Stimulated activated CD8-positive, alpha-beta memory T cell treated with anti-CD3 and anti-CD28 coated beads, Interleukin-12 subunit alpha, Interleukin-12 subunit beta, amount 100 ng/mL, for 24 hours (primary cell): Measurements from ENCODE around the gene CDC20.

Source experiments
- DNase-seq: peaks from one replicate; pipeline ENCODE4 v3.0.0-alpha.2; 2020; ENCODE audit errors: extremely low read depth

CDC20 gene

DNA sequence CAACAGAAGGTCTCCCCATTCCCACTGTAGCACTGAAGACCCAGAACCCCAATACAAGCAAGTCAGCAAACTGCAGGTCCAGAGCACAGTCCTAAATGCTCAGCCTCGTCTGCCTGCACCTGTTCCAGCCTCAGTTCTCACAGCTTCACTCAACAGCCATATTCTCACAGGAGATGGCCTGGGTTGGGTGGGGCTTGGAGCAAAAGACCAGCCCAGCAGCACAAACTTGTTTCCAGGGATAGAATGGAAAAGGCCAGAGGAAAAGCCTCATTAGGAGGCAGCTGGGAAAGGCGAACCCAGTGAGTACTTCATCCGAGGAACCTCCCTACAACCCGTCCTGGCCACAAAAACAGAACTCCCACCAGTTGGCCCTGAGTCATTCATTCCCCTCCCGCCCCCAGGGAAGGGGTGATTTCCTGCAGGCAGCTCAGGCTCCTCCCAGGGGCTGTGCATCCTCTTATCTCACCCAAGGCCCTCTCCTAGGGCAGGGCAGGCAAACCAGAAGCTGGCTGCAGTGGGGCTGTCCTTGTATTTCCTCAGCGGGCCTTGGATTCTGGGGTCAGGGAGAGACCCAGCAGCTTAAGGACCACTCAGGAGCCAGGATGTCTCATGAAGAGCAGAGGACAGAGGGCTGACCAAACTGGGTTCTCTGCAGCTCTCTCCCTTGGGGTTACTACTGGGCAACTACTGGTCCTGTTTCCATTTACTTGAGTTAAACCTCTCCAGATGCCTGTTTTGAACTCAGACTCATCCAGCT, 28.6 kb upstream of the CDC20 start:
- DNase-seq: no peak

- no peak for DNase-seq
Observed at GRCh38 chr1:43331688-43332087, 27.1 kb upstream of the CDC20 start.

DNA sequence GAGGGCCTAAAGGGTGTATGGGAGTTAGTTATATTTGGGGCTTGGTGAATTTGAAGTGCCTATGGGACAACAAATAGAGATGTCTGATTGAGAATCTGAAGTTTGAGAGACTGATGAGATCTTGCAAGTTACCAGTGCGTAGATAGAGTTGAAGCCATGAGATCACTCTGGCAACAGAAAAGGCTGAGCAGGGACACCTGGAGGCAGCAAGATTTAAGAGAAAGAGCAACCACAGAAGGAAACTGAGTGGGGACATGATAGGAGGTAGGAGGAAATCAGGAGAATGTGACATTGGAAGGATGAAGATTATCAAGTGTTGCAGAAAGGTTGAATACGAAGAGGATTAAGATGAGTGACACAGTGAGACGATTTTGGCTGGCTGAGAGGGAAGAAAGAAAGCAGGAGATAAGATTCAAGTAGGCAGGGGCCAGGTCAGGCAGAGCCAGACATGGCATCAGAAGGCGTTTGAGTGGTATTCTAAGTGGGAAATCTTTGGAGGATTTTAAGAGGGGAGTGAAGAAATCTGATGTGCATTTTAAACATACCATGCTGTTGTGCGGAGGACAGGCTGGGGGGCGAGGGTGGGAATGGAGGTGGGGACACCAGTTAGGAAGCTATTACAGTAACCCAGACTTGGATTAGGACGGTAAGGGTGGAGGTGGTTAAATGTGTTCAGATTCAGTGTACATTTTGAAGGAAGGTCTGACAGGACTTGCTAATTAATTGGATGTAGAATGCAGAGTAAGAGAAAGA, 24.2 kb upstream of the CDC20 start:
- no peak for DNase-seq

DNA sequence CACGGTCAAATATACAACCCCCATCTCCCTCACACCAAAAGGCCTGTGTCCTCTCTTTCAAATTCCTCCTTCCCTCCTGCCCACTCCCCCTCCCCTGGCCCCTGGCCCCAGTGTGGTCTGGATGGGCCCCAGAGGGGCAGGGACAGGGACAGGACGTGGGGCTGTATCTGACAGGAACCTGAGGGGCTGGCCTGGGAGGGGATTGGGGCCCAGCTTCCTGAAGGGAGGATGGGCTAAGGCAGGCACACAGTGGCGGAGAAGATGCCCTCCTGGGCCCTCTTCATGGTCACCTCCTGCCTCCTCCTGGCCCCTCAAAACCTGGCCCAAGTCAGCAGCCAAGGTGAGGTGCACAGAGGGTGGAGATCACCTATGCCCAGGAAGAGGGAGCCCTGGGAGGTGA, 21.2 kb upstream of the CDC20 start, which contains the start of gene MPL:
MPL (plus strand) TSS at position 231 of the 400 bp plus-strand sequence; CDS start at position 262, 31 bp downstream.
- no peak for DNase-seq

- DNase-seq: no peak
Observed at GRCh38 chr1:43338001-43338400, 20.8 kb upstream of the CDC20 start.

- DNase-seq: no peak
Observed at GRCh38 chr1:43339584-43340232, 19.1 kb upstream of the CDC20 start.

DNA sequence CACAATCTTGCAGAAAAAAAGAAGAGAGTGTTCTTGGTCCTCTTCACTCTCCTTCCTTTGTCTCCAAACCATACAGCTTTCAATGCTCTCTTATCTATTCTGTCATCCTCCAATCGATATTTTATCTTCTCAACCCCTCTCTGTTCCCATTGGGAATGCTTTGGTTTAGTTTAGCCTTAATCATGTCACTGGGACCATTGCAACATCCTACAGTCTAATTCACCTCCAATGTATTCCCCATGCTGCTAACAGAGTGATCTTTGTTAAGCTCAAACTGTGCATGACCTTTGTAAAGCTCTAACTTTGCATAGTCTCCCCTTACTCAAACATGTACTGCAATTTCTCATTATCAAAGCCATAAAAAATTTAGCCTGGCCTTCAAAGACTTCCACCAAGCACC, 18.2 kb upstream of the CDC20 start:
- DNase-seq: no peak

DNA sequence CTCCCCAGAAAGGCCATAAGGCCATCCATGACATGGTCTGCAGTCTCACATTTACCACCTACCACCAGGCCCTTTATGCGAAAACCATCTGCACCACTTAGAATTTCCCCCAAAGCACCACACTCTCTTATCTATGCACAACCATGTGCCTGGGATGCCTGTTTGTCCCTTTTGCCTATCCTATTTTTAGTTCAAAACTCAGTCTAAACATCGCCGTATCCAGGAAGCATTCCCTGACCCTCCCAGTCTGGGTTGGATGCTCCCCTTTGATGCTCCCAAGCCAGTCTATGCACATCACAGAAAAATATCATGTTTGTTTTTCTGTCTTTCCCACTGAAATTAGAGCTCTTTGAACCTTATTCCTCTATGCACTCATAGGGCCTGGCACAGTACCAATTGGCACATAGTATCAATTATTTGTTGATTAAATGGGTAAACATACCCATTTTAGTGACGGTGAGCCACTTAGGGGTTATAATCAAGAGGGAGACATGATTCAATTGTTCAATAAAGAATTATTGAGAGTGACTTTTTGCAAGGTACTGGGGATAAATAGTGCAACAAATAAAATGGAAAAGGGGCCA, 14.4 kb upstream of the CDC20 start:
- no peak for DNase-seq

- no peak for DNase-seq
Observed at GRCh38 chr1:43345120-43345519, 13.7 kb upstream of the CDC20 start.

DNA sequence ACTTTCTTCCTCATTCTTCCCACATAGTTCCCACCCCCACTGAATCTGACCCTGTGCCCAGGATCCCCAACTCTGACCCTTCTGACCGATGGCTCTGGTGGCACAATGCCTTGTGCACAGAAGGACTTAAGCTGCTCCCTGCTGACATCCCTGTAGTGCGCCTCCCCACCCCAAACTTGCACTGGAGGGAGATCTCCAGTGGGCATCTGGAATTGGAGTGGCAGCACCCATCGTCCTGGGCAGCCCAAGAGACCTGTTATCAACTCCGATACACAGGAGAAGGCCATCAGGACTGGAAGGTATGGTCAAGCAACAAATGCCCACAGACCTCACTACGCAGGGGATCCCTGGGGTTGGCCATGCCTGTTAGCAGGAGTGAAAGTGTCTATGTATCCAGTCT, 12.1 kb upstream of the CDC20 start:
- DNase-seq: no peak

DNA sequence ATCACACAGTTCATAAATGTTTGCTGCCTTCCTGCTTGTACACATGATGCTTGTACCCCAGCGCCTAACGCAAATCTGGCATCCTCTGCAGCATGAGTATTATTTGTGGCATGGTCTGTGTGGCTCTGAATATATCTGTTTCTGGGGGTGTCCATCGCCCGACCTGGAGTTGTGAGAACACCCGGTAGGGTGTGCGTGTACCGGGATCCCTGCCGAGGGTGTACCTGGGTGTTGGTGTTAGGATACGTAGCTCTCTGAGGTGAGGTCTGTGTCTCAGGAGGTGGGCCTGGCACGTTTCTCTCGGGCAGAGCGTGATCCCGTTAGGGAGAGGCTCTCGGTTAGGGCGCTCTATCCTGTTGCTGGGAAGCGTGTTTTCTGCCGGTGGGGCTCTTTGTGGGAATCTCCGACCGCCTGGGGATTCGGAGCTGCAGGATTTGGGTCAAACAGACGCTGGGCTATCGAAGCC, 10.4 kb upstream of the CDC20 start:
- no peak for DNase-seq

DNA sequence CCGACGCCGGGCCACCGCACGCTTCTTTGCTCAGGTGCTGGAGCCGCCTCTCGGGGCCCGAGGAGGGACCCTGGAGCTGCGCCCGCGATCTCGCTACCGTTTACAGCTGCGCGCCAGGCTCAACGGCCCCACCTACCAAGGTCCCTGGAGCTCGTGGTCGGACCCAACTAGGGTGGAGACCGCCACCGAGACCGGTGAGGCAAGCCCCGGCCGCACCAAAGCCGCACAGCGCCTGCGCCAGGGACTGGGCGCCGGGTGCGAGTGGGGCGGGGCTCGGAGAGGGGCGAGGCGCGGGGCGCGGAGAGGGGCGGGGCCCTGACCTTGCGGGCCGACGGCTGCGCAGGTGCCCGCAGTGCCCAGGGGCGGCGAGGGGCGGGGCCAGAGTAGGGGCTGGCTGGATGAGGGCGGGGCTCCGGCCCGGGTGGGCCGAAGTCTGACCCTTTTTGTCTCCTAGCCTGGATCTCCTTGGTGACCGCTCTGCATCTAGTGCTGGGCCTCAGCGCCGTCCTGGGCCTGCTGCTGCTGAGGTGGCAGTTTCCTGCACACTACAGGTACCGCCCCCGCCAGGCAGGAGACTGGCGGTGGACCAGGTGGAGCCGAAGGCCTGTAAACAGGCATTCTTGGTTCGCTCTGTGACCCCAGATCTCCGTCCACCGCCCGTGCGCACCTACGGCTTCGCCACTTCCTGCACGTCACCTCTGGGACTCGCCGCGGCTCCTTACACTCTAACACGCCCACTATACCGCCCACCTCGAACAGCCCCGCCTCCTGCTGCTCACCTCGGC, 9.8 kb upstream of the CDC20 start:
- DNase-seq: no peak

DNA sequence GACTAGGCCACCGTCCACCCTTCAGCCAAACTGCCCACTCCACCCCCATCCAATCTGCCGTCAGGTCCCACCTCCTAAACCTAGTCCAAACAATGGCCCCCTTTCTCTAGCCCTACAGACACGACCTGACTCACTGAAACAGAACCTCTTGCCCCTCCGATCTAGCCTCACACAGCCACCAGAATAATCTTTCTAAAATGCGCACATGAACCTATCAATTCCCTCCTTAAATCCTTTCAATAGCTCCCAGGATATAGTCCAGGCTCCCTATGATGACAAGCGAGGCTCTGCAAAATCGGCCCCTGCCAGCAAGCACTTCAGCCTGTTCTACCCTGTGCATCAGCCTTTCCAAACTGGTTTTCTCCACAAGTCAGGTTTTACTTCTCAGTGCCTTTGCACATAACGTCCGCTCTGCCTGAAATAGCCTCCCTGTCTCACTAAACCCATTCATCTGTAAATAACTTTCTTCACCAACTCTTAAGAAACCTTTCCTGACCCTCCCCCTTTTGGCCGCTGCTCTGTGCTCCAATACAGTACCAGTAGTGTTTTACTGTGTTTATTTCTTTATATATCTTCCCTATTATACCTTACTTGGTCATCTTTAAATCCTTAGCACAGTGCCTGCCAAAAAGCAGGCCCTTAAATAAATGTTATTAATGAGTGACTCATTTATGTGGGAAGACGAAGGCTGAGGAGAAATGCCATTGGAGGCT, 9.0 kb upstream of the CDC20 start:
- no peak for DNase-seq

DNA sequence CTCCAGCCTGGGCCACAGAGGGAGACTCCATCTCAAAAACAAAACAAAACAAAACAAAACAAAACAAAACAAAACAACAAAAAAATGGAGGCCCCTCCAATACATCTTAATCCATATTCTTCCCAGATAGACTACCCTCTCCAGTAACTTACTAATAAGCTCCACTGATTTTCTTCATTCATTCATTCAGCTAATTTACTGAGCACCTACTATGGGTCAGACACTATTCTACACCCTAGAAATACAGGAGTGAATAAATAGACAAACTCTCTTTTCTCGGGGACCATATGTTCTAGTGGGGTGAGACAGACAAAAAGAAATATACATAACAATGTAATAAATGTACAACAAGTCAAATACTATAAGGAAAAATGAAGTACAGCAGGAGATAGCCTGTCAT, 7.8 kb upstream of the CDC20 start:
- no peak for DNase-seq

DNA sequence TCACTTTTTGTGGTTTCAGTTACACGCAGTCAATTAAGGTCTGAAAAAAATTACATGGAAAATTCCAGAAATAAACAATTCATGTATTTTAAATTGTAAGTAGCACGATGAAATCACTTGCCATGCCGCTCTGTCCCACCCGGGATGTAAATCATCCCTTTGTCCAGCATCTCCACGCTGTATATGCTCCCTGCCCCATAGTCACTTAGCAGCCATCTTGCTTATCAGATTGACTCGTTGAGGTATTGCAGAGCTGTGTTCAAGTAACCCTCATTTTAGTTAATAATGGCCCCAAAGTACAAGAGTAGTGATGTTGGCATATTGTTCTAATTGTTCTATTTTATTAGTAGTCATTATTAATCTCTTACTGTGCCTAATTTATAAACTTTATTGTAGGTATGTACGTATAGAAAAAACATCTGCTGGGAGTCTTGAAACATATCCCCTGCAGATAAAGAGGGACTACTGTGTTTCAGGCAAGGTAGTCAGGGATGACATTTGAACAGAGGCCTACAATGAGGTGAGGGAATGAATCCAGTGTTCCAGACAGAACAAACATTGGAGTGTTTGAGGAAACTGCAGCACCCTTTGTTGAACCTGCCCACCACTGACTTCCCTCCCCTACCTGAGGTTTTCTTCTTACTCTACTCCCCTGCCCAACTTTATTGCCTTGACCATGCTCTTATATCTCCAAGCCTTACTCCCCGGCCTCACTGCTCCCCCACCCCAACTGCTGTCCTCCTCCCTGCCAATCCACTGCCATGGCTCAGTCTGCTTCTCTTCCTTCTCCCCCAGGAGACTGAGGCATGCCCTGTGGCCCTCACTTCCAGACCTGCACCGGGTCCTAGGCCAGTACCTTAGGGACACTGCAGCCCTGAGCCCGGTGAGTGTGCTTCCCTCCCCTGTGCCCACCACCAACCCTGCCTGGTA, 7.1 kb upstream of the CDC20 start:
- no peak for DNase-seq

GRCh38 chr1:43352351-43352705, 6.5 kb upstream of the CDC20 start:
- no peak for DNase-seq

DNA sequence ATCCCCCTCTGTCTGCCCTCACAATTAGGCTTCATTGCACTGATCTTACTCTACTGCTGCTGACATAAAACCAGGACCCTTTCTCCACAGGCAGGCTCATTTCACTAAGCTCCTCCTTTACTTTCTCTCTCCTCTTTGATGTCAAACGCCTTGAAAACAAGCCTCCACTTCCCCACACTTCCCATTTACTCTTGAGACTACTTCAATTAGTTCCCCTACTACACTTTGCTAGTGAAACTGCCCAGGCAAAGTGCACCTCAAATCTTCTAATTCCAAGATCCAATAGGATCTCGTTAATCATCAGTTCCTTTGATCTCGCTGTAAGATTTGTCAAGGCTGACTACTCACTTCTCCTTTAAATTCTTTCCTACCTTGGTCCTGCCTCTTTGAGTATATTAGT, 5.9 kb upstream of the CDC20 start:
- no peak for DNase-seq

DNA sequence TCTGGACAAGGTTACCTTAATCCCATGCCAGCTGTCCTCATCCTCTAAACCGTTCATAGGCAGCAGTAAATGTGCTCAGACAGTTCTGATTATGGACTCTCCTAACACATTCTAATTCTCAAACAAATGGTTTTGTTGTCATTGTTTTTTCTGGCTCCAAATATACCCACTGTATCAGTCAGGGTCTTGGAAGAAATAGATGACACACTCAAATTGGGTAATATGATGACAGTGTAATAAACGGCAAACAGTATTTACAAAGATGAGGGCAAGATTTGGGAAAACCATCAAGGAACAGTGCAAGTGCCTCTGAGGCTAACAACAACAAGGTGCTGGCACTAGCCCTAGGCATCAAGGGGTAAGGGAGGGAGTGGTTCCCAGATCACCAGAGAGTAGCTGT, 4.3 kb upstream of the CDC20 start:
- no peak for DNase-seq

DNA sequence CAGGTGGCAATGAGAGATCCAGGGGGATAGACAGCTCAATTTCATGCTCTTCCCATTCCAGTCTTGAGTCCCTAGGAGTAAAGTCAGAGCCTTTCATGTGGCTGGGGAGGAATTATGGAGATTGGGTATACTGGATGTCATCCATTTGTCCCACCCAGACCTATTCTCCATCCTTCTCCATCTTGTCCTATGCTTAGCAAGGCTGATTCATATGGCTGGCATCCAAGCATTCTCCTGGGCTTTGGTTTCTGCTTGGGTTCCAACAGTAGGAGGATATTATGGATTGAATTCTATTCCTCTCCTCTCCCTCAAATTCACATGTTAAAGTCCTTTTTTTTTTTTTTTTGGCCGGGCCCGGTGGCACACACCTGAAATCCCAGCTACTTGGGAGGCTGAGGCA, 3.8 kb upstream of the CDC20 start:
- DNase-seq: no peak

DNA sequence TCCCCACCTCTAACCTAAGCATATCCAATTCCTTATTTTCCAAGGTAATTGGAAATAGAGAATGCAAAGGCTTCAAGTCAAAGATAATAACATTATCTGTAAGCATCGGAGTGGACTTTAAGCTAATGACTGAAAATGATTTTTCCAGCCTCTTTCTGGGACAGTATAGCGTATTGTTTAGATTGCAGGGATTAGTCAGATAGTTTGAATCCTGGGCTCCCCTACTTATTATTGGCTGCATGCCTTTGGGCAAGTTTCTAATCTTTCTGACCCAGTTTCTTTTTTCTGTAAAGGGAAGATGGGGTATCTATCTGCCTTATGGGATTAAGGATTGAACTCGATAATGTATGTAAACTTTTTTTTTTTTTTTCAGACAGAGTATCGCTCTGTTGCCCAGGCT, 1.5 kb upstream of the CDC20 start:
- no peak for DNase-seq
